Parathyroid adenoma (tissue), 2 donors: ENCODE measurements around the gene MRGPRF.
"Not testable (repeated sequence)": the region's sequence is repeated elsewhere in the genome, so short reads cannot be mapped to it uniquely, and the experiment has no call there.

Experiments used
- H2AFZ ChIP-seq: fragments of 300-600 bp; sonication (generic); one replicate; pipeline ENCODE4 v1.7.0; 2017; ENCODE audit warnings: antibody characterized with exemption, mild to moderate bottlenecking
- H3K27ac ChIP-seq: fragments of 300-600 bp; sonication (generic); one replicate; pipeline ENCODE4 v1.7.0; 2017
- H3K27me3 ChIP-seq: fragments of 300-600 bp; sonication (generic); one replicate; pipeline ENCODE4 v1.7.0; 2017; ENCODE audit warnings: low read length; ENCODE audit not compliant: control insufficient read depth, insufficient read depth
- H3K36me3 ChIP-seq: fragments of 300-600 bp; sonication (generic); one replicate; pipeline ENCODE4 v1.7.0; 2017; ENCODE audit warnings: low read length; ENCODE audit not compliant: control insufficient read depth, insufficient read depth
- H3K4me1 ChIP-seq: fragments of 300-600 bp; sonication (generic); one replicate; pipeline ENCODE4 v1.7.0; 2017; ENCODE audit warnings: control low read depth
- H3K4me2 ChIP-seq: fragments of 300-600 bp; sonication (generic); one replicate; pipeline ENCODE4 v1.7.0; 2017; ENCODE audit warnings: low read length
- H3K4me3 ChIP-seq: fragments of 300-600 bp; sonication (generic); one replicate; pipeline ENCODE4 v1.7.0; 2017; ENCODE audit warnings: low read depth, low read length
- H3K79me2 ChIP-seq: fragments of 300-600 bp; sonication (generic); one replicate; pipeline ENCODE4 v1.7.0; 2017; ENCODE audit warnings: control low read depth
- H3K9ac ChIP-seq: fragments of 300-600 bp; sonication (generic); one replicate; pipeline ENCODE4 v1.7.0; 2017; ENCODE audit warnings: mild to moderate bottlenecking
- H3K9me3 ChIP-seq: fragments of 300-600 bp; sonication (generic); one replicate; pipeline ENCODE4 v1.7.0; 2017; ENCODE audit warnings: low read length; ENCODE audit not compliant: control insufficient read depth
- CTCF ChIP-seq: fragments of 300-600 bp; sonication (generic); IDR thresholded peaks from one replicate; pipeline ENCODE4 v1.7.0; 2017; ENCODE audit warnings: antibody characterized with exemption, mild to moderate bottlenecking
- donor health status: primary hyperparathyroidism.

The MRGPRF gene

GRCh38 chr11:69001243-69002081 is 11.6 kb downstream of the MRGPRF start:
- Histone ChIP-seq H3K27ac (no peak overlapping the region), H3K4me1 (no peaks in the 10 kb centered on the region), H3K79me2 (no peaks in the 10 kb centered on the region), H3K27me3 (no peaks in the 10 kb centered on the region), H2AFZ (no peak overlapping the region), H3K9me3 (no peaks in the 10 kb centered on the region), H3K4me2 (no peak overlapping the region), H3K36me3 (no peaks in the 10 kb centered on the region), H3K4me3 (no peak overlapping the region), H3K9ac (no peak overlapping the region)
- no peak for TF ChIP-seq CTCF

GRCh38 chr11:69000831-69001242 is 12.2 kb downstream of the MRGPRF start:
- Histone ChIP-seq H3K27me3 (no peaks in the 10 kb centered on the region), H3K4me3 (no peak overlapping the region), H3K4me2 (no peak overlapping the region), H3K9ac (no peak overlapping the region), H3K36me3 (no peaks in the 10 kb centered on the region), H3K27ac (no peak overlapping the region), H3K4me1 (no peaks in the 10 kb centered on the region), H2AFZ (no peak overlapping the region), H3K79me2 (no peaks in the 10 kb centered on the region), H3K9me3 (no peaks in the 10 kb centered on the region)
- no peak for TF ChIP-seq CTCF

GRCh38 chr11:69000391-69000790 is 12.7 kb downstream of the MRGPRF start:
- H3K27me3 ChIP-seq = no peaks in the 10 kb centered on the region
- H3K36me3 ChIP-seq = no peaks in the 10 kb centered on the region
- no peaks in the 10 kb centered on the region for H3K9me3 ChIP-seq
- H3K79me2 ChIP-seq = no peaks in the 10 kb centered on the region
- H2AFZ ChIP-seq = no peak overlapping the region
- no peak overlapping the region for H3K4me2 ChIP-seq
- no peak overlapping the region for H3K9ac ChIP-seq
- H3K4me1 ChIP-seq = no peaks in the 10 kb centered on the region
- no peak overlapping the region for H3K27ac ChIP-seq
- no peak overlapping the region for H3K4me3 ChIP-seq
- no peak for TF ChIP-seq CTCF

GRCh38 chr11:68999748-69000355 is 13.2 kb downstream of the MRGPRF start:
- H3K4me1 ChIP-seq, H3K79me2 ChIP-seq, H3K27me3 ChIP-seq: not testable (repeated sequence)

GRCh38 chr11:68999093-68999747 is 13.8 kb downstream of the MRGPRF start:
- Histone ChIP-seq H3K27ac (no peak overlapping the region), H3K9ac (no peak overlapping the region), H3K36me3 (no peaks in the 10 kb centered on the region), H3K4me3 (no peak overlapping the region), H3K79me2 (no peaks in the 10 kb centered on the region), H3K9me3 (no peaks in the 10 kb centered on the region), H3K4me2 (no peak overlapping the region), H3K4me1 (no peaks in the 10 kb centered on the region), H3K27me3 (no peaks in the 10 kb centered on the region), H2AFZ (no peak overlapping the region)
- TF ChIP-seq CTCF = no peak

More at GRCh38 chr11:68999748-69000355, 13.2 kb downstream of the MRGPRF start:
- not testable (repeated sequence) for H3K36me3 ChIP-seq, H3K9ac ChIP-seq, H3K4me3 ChIP-seq, H3K4me2 ChIP-seq, H3K27ac ChIP-seq, H2AFZ ChIP-seq, H3K9me3 ChIP-seq
